ENCODE measurements around the gene HTR3B. TPM values are rescaled to one million over a fixed set of nuclear protein-coding genes. Genes with fewer than 3 reads are reported as not detected.
A peak's percentile ranks its signal among the peaks of the same experiment; 100 is the strongest.
"Not testable (repeated sequence)": the region's sequence is repeated elsewhere in the genome, so short reads cannot be mapped to it uniquely, and the experiment has no call there.

Gene HTR3B
- total RNA-seq, 1 experiment from 2014 or later, result not detected

DNA sequence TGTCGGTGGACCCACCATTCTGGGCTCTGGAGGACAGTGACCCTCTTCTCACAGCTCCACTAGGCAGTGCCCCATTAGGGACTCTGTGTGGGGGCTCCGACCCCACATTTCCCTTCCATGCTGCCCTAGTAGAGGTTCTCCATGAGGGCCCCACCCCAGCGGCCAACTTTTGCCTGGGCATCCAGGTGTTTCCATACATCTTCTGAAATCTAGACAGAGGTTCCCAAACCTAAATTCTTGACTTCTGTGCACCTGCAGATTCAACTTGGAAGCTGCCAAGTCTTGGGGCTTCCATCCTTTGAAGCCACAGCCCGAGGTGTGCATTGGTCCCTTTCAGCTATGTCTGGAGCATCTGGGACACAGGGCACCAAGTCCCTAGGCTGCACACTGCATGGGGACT, 25.1 kb upstream of the HTR3B start:
- DNase-seq (ENCODE audit: low read depth); in situ Hi-C loops (cut with HindIII; ENCODE audit: low pct_unique_long_range_greater_than_20kb, low sequenced_read_pairs): not testable (repeated sequence)

DNA sequence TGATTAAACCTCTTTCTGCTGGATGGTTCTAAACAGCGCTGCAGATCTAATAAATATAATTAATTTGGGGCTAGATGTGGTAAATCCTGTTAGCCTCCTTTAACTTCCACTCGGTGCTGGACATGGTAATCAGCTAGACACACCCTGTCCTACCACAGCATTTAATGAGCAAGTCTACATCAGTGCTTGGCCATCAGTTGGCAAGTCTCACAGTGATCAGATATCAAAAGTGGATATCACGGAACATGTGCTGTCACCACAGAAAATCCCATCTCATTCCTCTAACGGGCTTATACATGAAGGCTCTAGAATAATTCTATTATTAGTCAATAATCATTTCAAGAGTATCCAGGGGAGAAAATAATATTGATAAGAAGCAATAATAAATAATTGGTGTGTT, 23.6 kb upstream of the HTR3B start:
- DNase-seq (ENCODE audit: low read depth), result no peak
- in situ Hi-C loops (cut with HindIII; ENCODE audit: low pct_unique_long_range_greater_than_20kb, low sequenced_read_pairs), result no loop called here

DNA sequence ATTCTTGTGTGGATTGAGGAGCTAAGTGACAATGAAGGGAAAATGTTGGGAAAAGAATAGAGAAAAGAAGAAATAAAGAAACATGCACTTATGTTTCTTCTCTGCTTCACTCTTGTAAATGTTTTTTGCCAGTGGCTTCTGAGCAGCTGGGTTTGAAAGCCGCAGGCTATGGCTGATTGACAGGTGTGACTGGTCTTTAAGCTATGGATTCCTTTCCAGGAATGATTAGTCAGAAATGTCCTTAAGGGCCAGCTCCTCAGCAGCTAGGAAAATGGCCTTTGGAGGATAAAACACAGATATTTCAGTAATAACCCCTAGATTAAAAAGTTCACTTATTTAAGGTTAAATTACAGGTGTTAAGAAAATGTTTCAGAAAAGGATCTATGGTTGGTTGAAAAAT, 22.7 kb upstream of the HTR3B start:
- in situ Hi-C loops (cut with HindIII; ENCODE audit: low pct_unique_long_range_greater_than_20kb, low sequenced_read_pairs), result no loop called here
- DNase-seq (ENCODE audit: low read depth), result no peak

DNA sequence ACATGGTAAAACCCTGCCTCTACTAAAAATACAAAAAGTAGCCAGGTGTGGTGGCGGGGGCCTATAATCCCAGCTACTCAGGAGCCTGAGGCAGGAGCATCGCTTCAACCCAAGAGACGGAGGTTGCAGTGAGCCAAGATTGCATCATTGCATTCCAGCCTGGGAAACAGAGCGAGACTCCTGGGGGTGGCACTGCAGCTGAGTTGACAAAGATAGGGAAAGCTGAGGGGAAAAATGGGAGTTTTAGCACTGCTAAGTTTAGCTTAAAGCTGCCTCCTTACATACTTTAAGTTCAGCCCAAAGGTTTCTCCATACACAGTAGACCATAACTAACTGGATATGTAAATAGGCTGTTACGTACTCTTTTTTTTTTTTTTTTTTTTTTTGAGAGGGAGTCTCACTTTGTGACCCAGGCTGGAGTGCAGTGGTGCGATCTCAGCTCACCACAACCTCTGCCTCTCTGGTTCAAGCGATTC, 20.2 kb upstream of the HTR3B start:
- DNase-seq (ENCODE audit: low read depth), result no peak
- in situ Hi-C loops (cut with HindIII; ENCODE audit: low pct_unique_long_range_greater_than_20kb, low sequenced_read_pairs), result no loop called here

DNA sequence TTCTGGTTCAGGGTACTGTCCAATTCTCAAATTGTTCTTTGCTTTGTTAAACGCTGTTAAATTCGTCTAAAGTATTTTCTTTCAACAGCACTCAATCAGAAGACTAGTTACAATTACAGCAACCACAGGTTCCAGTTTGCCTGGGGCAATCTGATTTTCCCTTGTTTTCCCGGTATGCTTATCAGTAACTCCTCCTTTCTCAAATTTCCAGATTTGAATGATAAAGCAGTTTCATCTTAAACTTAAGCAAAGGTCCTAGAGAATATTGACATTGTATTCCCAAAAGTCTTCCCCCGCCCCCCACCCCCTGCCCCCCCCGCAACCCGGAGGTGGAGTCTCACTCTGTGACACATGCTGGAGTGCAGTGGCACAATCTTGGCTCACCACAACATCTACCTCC, 18.7 kb upstream of the HTR3B start:
- in situ Hi-C loops (cut with HindIII; ENCODE audit: low pct_unique_long_range_greater_than_20kb, low sequenced_read_pairs), result no loop called here

DNA sequence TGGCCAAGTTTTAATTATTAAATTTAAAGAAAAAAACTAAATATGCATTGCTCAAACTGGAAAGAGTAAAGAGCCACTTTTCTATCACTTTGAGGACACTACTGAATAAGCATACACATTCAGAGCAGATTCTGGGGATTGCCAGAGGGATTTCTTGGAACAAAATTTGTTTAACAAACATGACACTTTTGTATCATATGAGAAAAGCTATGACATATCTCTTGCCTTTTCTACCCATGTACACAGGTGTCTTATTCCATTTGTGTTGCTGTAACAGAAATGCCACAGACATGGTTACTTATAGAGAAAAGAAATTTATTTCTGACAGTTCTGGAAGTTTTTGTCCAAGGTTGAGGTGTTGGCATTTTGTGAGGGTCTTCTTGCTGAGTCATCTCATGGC, 15.7 kb upstream of the HTR3B start:
- in situ Hi-C loops (cut with HindIII; ENCODE audit: low pct_unique_long_range_greater_than_20kb, low sequenced_read_pairs), result no loop called here
- DNase-seq (ENCODE audit: low read depth), result no peak

More for the DNA sequence above, 18.7 kb upstream of the HTR3B start:
- DNase-seq (ENCODE audit: low read depth), result no peak

DNA sequence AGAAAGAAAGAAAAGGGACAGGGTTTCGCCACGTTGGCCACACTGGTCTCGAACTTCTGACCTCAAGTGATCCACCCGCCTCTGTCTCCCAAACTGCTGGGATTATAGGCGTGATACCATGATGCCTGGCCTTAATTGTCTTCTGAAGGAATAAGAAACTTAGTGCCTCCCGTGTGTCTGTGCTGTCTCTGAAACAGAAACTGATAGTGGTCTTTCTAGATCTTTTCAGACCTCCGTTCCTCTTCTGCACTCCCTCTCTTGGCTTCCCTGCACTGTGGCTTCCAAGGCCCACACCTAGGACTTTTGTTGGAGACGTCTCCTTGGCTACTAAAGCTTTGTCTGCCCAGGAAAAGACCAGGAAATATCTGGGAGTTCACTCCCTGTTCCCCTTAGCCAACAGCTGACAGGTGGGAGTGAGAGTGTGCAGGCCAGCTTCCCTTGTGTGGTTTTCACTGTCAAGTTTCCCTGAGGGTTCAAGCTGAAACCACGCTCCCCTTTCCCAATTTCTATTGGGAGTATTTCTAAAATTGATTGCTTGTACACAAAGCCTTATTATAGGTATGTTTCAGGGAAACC, 10.1 kb upstream of the HTR3B start:
- no peak for DNase-seq (ENCODE audit: low read depth)
- in situ Hi-C loops (cut with HindIII; ENCODE audit: low pct_unique_long_range_greater_than_20kb, low sequenced_read_pairs), result no loop called here

DNA sequence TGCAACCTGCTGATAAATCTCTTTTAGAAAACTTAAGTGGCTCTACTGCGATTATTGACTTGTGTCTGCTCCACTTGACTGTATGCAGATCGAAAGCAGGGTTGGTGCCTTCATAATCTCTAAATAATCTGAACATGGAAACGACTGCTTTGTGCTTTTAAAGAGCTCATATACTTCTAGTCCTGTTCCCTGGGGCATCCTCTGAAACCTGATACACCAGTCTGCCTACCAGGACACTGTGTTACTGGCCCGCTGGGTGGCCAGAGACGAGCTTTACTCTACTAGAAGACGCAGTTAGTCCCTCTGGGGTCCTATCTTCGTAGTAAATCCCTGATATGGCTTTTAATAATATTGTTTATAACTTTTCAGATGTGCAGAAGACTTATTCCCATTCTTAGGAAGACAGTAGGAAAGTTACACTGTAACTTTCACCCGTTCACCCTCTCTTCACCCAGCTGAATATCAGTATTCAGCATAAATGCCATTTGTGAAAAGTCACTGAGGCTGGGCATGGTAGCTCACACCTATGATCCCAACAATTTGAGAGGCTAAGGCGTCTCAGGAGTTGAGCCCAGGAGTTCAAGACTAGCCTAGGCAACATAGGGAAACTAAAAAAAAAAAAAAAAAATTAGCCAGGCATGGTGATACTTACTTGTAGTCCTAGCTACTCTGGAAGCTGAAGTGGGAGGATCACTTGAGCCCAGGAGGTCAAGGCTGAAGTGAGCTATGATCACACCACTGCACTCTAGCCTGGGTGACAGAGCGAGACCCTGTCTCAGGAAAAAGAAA, 9.0 kb upstream of the HTR3B start:
- no peak for DNase-seq (ENCODE audit: low read depth)
- in situ Hi-C loops (cut with HindIII; ENCODE audit: low pct_unique_long_range_greater_than_20kb, low sequenced_read_pairs), result no loop called here

DNA sequence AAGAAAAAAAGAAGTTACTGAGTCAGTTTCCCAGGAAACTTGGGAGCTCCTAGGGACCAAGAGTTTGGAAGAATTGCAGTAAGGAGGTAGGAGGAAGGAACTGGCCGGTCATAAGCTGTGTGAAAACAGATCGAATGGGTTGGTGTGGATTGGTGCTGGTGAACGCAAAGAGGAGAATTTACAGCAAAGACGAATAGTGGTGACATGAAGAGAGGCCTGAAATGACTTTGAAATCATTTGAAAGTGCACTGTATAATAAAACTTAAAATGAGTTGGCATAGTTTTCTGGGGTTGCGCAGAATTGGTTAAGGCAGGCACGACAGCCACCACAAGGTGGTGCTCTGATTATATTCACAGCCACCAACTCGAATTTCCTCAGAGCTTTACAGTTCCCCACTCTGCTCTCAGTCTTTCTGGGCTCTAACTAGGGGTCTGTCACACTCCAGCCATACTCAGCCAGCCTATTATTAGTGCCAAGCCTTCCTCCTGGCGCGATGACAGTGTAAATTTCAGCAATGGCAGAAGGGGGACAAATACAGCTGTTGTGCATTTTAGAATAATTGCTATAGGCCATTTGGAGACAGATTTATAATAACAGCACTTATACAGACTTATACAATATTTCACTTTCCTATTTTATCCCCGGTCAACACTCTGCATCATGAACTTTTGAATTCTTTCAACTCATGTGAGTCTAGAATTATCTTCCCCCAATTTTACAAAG, 8.3 kb upstream of the HTR3B start:
- peak; percentile 8 for DNase-seq (ENCODE audit: low read depth)
- in situ Hi-C loops (cut with HindIII; ENCODE audit: low pct_unique_long_range_greater_than_20kb, low sequenced_read_pairs), result no loop called here

DNA sequence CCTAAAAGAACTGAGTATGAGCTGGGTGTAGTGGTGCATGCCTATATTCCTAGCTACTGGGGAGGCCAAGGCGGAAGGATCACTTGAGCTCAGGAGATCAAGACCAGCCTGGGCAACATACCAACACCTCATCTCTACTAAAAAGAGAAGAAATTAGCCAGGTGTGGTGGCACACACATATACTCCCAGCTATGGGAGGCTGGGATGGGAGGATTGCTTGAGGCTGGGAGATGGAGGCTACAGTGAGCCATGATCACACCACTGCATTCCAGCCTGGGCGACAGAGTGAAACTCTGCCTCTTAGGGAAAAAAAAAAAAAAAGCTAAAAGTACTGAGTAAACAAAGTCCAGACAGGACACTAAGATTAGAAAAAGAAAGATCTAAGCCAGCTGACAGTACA, 3.5 kb upstream of the HTR3B start:
- in situ Hi-C loops (cut with HindIII; ENCODE audit: low pct_unique_long_range_greater_than_20kb, low sequenced_read_pairs), result no loop called here
- no peak for DNase-seq (ENCODE audit: low read depth)

DNA sequence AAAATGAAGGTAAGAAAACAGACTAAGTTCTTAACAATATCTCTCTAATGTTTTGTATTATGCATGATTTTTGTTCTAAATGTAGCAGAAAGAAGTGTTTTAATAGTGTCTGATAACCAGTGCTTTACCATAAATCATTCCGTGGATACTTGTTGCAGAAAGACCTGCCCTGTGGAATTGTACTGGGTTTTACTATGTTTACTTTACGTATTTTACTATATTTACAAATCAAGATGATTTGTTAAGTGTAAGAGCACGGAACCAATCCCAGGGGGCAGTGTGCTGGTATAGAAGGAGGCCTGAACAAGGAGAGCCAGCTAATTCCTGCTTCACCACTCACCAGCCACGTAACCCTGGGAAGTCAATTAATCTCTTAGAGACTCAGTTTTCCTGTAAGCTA, 1.4 kb downstream of the HTR3B start:
- in situ Hi-C loops (cut with HindIII; ENCODE audit: low pct_unique_long_range_greater_than_20kb, low sequenced_read_pairs), result no loop called here
- DNase-seq (ENCODE audit: low read depth), result no peak

DNA sequence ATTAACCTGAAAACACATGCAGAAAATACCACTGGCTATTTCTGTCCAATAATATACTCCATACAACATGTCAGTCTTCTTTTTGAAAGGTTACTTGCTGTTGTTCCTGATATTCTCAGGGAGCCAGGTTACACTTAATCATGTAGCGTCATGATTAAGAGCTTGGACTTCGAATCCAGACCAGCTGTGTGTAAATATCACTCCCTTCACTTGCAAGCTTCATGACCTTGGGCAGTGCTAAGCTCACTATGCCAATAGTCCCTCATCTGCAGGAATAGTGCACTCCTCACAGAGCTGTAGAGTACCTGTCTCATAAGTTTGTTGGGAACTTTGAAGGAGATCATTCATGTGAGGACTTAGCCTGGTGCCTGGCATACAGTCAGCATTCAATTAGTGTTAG, 1.9 kb downstream of the HTR3B start:
- in situ Hi-C loops (cut with HindIII; ENCODE audit: low pct_unique_long_range_greater_than_20kb, low sequenced_read_pairs), result no loop called here
- no peak for DNase-seq (ENCODE audit: low read depth)

DNA sequence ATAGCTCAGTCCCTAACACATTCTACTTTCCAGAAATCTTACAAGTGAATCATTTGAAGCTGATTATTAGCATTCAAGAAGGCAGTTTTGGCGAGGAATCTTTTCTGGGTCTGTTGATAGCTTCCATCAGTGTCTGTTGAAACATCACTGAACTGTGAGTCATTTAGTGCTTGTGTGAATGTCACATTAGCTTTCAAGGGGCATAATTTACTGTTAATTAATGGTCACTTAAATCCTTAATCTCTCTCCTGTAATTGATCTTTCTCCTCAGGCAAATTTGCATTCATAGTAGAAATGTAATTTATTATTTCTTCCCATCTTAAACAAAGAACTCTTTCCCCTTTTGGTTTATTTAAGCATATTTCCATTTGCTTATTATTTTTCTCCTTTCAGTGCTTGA, 2.6 kb downstream of the HTR3B start:
- no peak for DNase-seq (ENCODE audit: low read depth)
- in situ Hi-C loops (cut with HindIII; ENCODE audit: low pct_unique_long_range_greater_than_20kb, low sequenced_read_pairs), result no loop called here

DNA sequence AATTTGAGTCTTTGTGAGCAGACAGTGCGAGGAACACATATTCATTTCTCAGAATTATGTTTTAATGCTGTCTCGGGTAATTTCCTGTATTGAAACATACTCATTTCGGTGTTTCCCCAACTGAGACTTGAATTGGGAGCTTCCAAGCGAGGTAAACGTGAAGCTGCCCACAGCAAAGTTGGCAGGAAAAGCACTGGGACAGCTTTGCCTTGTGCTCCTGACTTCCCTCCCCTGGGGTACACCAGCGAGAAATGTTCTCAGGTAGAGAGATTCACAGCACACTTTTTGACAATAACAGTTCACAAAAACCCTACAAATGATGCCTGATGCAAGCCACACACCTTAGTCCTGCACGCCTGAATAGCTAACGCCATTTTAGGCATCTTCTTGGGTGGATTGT, 3.1 kb downstream of the HTR3B start:
- no peak for DNase-seq (ENCODE audit: low read depth)

DNA sequence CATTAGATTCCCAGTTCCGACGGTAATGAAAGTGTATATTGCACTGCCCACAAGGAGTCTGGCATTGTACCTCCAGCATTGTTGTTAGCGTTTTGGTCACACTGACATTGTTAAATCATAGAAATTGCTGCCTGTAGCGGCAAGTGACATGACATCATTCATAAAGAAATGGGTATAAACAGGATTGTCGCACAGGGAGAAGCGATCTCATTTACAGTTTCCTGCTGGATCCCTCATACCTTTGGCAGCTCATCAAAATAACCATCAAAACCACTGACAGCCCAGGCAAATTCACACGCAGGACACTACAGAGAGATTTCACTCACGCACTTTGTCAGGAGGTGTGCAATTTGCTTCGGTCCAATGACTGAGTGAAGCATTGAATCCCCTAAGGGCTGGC, 3.5 kb downstream of the HTR3B start:
- DNase-seq (ENCODE audit: low read depth), result no peak
- in situ Hi-C loops (cut with HindIII; ENCODE audit: low pct_unique_long_range_greater_than_20kb, low sequenced_read_pairs), result no loop called here

More for the DNA sequence above, 3.1 kb downstream of the HTR3B start:
- in situ Hi-C loops (cut with HindIII; ENCODE audit: low pct_unique_long_range_greater_than_20kb, low sequenced_read_pairs), result no loop called here

DNA sequence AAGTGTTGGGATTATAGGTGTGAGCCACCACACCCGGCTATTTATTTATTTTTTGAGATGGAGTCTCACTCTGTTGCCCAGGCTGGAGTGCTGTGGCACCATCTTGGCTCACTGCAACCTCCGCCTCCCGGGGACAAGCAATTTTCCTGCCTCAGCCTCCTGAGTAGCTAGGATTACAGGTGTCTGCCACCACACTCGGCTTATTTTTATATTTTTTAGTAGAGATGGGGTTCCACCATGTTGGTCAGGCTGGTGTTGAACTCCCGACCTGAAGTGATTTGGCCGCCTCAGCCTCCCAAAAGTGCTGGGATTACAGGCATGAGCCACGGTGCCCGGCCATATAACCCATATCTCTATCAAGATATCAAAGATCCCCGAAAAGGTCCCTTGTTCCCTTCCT, 6.9 kb downstream of the HTR3B start:
- in situ Hi-C loops (cut with HindIII; ENCODE audit: low pct_unique_long_range_greater_than_20kb, low sequenced_read_pairs); DNase-seq (ENCODE audit: low read depth): not testable (repeated sequence)

DNA sequence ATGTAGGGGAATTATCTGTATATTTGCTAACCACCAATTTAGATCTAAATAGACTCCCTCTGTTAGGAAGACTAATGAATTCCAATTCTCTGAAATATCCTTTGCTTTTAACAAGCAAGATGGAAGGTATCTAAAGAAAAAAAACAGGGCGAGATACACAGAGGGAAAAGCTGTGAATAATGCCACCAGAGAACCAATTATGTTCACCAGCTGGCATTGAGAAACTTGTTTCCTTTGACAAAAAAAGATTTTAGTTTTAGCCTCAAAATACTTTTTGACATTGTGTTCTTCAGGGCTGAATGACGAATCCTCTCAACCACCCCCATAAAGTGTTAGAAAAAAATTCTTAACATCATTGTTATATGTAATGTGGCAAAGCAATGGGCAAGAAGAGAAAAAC, 19.0 kb downstream of the HTR3B start:
- in situ Hi-C loops (cut with HindIII; ENCODE audit: low pct_unique_long_range_greater_than_20kb, low sequenced_read_pairs), result no loop called here
- DNase-seq (ENCODE audit: low read depth), result no peak

DNA sequence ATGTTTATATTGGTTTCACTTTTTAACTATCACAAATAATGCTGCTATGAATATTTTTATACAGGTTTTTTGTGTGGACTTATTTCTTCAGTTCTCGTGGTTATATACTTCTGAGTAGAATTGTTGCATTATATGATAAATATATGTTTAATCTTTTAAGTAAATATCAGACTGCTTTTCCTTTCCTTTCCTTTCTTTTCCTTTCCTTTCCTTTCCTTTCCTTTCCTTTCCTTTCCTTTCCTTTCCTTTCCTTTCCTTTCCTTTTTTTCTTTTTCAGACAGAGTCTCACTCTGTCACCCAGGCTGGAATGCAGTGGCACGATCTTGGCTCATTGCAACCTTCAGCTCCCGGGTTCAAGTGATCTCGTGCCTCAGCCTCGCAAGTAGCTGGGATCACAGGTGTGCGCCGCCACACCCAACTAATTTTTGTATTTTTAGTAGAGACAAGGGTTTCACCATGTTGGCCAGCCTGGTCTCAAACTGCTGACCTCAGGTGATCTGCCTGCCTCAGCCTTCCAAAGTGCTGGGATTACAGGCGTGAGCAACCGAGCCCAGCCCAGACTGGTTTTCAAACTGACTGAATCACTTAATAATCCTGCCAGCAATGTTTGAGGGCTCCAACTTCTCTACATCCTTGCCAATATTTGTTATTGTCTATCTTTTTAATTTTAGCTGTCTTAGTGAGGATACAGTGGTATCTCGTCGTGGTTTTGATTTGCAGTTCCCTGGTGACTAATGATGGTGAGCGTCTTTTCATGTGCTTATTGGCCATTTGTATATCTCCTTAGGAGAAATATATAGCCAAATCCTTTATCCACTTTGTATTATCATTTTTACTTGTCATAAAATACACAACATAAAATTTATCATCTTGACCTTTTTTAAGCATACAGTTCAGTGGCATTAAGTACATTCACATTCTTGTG, 21.9 kb downstream of the HTR3B start:
- in situ Hi-C loops (cut with HindIII; ENCODE audit: low pct_unique_long_range_greater_than_20kb, low sequenced_read_pairs), result no loop called here
- no peak for DNase-seq (ENCODE audit: low read depth)

Measured in Caki2 (cell line).